GM18499 (cell line): Measurements from ENCODE around the gene EEF2.
"Not testable (repeated sequence)": the region's sequence is repeated elsewhere in the genome, so short reads cannot be mapped to it uniquely, and the experiment has no call there.

Experiments used
- ATAC-seq: cut with Tn5 transposase; IDR thresholded peaks from one replicate; pipeline ENCODE4 v1.9.1; 2021; ENCODE audit warnings: moderate number of reproducible peaks; ENCODE audit not compliant: insufficient read depth, unreplicated experiment

The EEF2 gene

GRCh38 chr19:4015705-4016402 is 30.6 kb upstream of the EEF2 start:
- no peak for ATAC-seq

- no peak for ATAC-seq
These were observed 29.6 kb upstream of the EEF2 start for GRCh38 chr19:4014541-4015491.

GRCh38 chr19:4013886-4014540 is 28.8 kb upstream of the EEF2 start:
- no peak for ATAC-seq

- no peak for ATAC-seq
These were observed 27.8 kb upstream of the EEF2 start for GRCh38 chr19:4012975-4013634.

GRCh38 chr19:4012092-4012974 is 27.1 kb upstream of the EEF2 start:
- no peak for ATAC-seq

GRCh38 chr19:4011430-4011829 is 26.2 kb upstream of the EEF2 start:
- not testable (repeated sequence) for ATAC-seq

- ATAC-seq = no peak
These were observed 25.5 kb upstream of the EEF2 start for GRCh38 chr19:4010808-4011110.

- no peak for ATAC-seq
These were observed 24.9 kb upstream of the EEF2 start for GRCh38 chr19:4009990-4010807.

GRCh38 chr19:4007836-4008539 is 22.7 kb upstream of the EEF2 start:
- no peak for ATAC-seq

GRCh38 chr19:4007021-4007835 is 22.0 kb upstream of the EEF2 start, which contains the start of gene PIAS4:
PIAS4 (plus strand) TSS chr19:4007736; CDS start chr19:4007761, 25 bp downstream.
- ATAC-seq = peak; percentile 55

GRCh38 chr19:4005436-4005835 is 20.2 kb upstream of the EEF2 start:
- not testable (repeated sequence) for ATAC-seq

GRCh38 chr19:4000798-4001197 is 15.5 kb upstream of the EEF2 start:
- ATAC-seq = not testable (repeated sequence)

- not testable (repeated sequence) for ATAC-seq
These were observed 13.6 kb upstream of the EEF2 start for GRCh38 chr19:3998667-3999412.

GRCh38 chr19:3995607-3996006 is 10.3 kb upstream of the EEF2 start:
- no peak for ATAC-seq

- no peak for ATAC-seq
These were observed 5.5 kb upstream of the EEF2 start for GRCh38 chr19:3990815-3991117.

- no peak for ATAC-seq
These were observed 2.5 kb upstream of the EEF2 start for GRCh38 chr19:3987619-3988371.
